ENCODE results near the gene NUP93.
A peak's percentile ranks its signal among the peaks of the same experiment; 100 is the strongest.

NUP93 gene

DNA sequence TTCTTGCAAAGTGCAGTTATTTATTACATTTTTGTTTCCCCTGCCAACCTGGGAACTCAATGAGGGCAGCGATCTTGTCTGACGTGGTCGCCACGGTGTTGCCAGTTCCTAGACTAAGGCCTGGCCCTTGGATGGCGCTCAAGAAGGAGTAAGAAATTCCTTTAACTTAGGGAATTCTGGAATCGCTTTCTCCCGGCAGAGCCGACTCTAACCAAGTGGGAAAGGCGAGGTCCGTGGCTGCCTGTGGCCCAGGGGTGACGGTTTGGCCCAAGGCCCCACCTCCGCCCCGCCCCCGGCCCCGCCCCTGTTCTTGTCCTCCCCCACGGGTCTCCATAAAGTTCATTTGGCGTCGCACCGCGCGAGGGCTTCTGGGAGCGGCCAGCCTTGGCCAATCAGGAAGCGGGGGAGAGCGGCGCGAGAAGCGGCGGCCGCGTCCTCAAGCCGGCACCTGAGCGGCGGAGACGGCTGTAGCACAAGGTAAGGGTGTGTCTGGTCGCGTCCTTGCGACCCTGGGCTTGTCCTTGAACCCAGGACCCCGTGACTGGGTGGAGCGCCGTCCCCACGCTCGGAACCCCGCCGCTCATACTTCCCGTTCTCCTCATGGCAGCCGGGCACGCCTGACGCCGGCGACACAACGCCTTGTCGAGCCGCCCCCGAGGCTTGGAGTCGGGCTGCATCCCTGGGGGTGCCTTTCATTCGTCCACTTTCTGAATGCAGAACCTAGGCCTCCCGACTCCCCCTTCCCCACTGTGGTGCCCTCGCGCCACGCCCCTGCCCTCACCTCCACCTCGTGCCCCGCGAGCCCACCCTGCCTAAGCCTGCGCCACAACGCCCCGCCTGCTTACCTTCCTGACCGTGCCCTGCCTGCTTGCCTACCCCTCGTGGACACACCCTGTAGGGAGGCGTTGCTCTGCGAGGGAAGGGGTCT is at the start of gene NUP93:
NUP93 (plus strand) TSS at position 395 of the 928 bp plus-strand sequence. CDS start 18,119 bp downstream, outside the sequence.
- peak; percentile 80 to 85 for DNase-seq (ENCODE audit: low read depth in 2 of 2)

DNA sequence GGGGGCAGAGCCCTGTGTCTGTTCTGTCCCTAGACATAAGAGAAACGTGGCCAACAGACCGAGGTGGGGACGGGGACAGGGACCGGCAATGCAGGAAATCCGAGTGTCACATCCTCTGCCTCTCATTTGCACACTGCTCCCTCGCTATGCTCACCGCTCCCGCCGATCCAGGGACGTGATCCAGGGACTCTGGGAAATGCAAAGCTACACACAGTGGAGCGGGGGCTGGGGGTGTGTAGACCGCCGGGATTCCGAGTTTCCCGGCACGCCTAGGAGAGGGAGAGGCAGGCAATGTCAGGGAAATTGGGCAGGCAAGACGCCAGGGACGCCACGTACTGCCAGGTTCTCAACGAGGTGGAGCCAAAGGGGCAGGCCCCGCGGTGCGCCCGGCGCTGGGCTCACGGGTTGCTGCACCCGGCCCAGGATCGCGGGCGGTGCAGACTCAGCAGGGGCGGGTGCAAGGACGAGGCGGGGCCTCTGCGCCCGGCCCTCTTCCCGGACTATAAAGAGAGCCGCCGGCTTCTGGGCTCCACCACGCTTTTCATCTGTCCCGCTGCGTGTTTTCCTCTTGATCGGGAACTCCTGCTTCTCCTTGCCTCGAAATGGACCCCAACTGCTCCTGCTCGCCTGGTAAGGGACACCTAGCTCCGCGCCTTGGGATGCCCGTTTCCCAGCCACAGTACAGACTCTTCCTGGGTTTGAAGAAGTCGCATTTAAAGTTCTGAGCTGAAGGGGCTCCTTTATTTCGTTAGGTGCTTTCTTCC is 47.8 kb upstream of the NUP93 start, which contains the start of gene MT1X:
MT1X (plus strand) TSS at position 532 of the 764 bp plus-strand sequence; CDS start at position 603, 71 bp downstream.
- peak; percentile 68 to 76 for DNase-seq (ENCODE audit: low read depth in 2 of 2)

DNA sequence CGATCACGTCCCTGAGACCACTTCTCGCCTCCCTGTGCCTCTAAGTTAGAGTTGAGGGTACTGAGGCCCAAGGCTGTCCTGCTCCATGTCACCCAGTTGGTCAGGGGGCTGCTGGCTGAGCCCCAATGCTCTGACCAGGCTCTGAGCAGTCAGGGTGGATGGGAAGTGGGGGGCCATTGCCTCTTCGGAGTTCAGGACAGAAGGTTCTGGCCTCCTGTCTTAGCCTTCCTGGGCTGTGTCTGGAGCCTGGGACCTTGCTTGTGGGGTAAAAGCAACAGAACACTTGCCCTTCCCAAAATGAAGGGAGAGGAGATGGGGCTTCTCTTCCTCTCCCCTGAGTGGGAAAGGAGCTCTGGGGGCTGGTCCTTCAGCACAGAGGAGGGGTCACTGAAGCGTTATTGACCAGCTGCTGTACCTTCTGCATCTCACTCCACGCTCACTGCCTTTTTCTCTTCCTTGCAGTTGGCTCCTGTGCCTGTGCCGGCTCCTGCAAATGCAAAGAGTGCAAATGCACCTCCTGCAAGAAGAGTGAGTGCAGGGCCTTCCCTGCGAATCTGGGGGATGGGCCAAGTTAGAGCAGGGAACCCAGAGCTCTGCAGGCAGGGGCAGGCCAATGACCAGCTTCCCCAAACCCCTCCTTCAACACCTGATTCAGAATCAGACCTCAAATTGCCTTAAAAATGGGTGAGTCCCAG is 47.1 kb upstream of the NUP93 start:
- no peak for DNase-seq (ENCODE audit: low read depth in 2 of 2)

DNA sequence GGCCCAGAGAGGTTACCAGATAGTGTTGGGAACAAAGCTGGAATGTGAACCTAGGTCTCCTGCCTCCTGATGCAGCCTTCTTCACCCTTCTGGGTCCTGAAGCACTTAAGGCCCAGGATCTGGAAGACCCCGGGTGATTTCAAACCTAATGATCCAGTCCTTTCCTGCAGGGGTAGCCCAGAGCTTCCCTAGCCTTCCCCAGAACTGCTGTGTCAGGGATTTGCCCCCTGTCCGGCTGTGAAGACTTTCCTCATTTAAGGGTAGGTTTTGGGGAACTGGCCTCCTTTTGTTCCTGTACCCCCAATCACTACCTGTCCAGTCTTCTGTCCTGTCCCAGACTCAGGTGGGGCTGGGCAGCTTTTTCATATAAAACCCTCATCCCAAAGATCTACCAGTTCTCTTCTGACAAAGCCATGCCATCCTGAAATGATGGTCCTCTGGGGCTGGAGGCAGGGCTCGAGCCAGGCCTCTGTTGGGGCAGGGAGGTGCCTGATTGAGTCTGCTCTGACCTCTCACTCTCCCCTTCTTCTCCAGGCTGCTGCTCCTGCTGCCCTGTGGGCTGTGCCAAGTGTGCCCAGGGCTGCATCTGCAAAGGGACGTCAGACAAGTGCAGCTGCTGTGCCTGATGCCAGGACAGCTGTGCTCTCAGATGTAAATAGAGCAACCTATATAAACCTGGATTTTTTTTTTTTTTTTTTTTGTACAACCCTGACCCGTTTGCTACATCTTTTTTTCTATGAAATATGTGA is 46.3 kb upstream of the NUP93 start:
- no peak for DNase-seq (ENCODE audit: low read depth in 2 of 2)

DNA sequence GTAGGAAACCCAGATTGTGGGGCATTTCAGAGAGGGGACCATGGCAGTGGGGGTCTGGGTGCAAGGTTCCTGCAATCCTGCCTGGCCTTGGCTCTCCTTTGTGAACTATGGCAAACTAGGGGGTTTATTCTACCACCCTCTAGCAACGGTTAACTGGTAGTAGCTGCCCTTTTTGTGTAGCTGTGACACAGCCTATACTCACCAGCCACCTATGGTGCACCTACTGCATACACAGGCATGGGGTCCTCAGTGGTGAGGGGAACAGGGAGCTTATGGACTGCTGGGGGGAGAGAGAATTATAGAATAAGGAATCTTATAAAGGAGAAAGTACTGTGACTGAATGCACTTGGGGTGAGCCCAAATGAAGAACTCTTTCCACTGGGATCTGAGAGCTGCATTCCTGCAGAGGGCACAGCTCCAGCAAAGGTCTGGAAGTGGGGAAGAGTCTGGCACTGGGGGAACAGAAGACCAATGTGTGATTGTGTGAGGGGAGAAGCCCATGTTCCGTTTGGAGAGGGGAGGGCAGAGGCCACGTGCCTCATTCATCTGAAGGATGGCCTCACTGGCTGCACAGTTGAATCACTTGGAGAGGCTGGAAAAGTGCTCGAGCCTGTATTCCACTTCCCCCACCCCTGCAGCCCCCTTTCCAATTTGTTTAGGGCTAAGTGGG is 45.5 kb upstream of the NUP93 start:
- no peak for DNase-seq (ENCODE audit: low read depth in 2 of 2)

DNA sequence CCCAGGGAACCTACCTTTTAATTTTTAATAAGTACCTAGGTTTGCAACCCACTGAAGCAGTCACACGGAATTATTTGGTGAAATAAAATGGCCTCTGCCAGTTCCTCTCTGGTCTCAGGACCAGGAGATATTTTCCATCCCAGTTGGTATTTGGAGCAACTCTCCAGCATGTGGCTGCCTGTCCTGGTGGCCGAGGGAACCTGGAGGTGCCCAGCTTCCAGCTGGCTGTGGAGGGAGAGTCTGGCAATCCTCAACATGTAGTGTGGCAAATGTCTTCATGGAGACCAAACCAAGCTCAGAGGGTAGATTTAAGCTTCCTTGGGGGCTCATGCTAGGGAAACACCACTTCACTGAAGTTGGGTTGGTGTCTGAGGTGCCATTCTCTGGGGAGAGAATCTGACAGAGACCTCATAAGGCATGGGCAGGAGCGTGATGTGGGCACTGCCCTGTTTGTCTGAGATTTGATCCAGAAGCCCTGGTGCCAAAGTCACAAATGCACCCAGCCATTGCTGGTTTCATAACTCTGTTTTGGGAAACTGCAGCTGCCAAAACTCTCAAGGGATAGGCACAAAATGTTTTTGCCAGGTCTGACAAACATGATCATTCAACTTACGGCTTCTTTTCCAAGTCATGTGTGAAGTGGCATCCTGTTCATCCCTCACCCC is 44.9 kb upstream of the NUP93 start:
- no peak for DNase-seq (ENCODE audit: low read depth in 2 of 2)

DNA sequence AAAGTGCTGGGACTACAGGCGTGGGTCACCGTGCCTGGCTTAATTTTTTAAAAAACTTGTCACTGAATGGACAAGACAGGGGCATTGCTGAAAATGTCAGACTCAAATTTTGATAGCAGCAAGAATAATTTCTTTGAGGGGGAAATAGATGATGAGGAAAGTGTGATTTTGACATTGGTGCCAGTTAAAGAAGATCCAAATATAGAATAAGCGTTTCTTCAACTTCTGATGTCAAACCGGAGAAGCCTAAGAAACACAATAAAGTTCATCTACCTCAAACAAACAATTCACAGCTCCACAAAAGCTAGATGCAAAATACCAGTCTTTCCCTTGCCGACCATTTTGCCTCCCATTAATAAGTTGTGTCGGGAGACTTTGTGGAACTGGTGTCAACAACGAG is 43.2 kb upstream of the NUP93 start:
- DNase-seq (ENCODE audit: low read depth in 2 of 2): no peak

DNA sequence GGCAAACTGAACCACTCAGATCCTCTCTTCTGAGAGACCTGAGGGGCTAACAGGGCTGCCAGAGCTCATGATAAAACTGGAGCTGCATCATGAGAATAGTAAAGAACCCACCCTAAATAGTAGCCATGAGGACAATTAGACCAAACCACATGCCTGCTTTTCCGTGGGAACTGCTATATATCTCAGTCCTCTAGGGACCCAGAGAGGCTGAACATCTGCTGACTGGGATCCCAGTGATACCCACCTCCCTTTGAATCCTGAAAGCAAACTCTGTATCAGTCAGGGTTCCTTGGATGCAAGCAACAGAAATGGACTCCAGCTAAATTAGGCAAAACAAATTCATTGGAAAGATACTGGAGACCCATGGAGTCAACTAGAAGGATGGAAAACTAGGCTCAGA is 41.2 kb upstream of the NUP93 start:
- no peak for DNase-seq (ENCODE audit: low read depth in 2 of 2)

DNA sequence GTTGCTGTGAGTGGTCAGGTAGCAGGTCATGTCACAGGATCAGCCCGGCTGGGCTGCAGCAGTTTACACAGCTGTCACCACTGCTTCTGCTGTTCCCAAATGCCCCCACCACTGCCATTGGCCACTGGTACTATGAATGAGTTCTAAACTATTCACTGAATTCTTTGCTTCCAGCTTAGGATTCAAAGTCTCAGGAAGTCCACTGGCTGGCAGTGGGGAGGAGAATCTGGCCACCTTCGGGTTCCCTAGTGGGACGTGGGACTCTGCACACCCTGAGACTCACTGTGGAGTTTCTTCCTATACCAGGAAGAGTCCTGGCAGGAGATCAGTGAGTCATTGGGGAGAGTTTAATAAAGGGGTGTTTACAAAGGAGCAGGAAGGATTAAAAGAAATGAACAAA is 40.8 kb upstream of the NUP93 start:
- no peak for DNase-seq (ENCODE audit: low read depth in 2 of 2)

DNA sequence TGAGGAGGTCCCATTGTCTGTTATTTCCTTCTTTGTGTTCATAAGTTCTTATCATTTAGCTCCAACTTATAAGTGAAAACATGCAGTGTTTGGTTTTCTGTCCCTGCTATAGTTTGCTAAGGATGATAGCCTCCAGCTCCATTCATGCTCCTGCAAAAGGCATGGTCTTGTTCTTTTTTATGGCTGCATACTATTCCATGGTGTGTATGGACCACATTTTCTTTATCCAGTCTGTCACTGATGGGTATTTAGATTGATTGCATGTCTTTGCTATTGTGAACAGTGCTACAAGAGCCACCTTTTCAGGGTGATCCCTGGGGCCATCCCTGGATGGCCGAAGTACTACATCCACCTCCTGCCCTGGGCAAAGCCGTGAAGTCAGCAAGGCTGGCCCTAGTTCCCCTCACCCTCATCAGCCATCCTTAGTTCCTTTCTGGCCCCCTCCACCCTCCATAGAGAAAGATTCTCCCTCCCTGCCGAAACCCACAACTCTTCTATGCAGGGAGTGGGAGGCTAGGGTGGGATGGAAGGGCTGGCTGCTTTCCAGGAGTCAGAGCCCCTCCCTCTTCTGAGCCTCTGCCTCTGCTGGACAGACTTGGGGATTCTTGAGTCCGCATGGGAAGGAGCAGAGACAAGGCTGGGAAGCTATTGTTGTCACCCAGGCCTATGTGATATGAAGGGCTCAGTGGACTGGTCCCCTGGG is 39.4 kb upstream of the NUP93 start:
- DNase-seq (ENCODE audit: low read depth in 2 of 2): no peak

DNA sequence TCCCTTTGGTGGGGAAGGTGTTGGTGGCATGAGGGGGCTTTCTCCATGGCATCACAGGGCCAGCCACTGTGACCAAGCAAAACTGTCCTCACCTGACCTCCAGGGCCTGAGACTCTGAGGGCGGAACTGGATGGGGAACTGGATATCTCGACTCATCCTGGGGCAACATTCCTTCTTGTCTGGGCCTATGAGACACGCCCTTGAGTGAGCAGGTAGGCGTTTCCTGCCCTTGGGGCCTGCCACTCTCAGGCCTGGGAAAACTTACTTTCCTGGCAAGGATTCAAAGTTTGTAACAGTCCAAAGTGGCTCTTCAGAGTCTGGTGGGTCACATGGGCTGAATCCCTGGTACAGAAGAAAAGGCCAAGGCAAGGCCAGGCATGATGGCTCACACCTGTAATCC is 38.0 kb upstream of the NUP93 start:
- DNase-seq (ENCODE audit: low read depth in 2 of 2): no peak

DNA sequence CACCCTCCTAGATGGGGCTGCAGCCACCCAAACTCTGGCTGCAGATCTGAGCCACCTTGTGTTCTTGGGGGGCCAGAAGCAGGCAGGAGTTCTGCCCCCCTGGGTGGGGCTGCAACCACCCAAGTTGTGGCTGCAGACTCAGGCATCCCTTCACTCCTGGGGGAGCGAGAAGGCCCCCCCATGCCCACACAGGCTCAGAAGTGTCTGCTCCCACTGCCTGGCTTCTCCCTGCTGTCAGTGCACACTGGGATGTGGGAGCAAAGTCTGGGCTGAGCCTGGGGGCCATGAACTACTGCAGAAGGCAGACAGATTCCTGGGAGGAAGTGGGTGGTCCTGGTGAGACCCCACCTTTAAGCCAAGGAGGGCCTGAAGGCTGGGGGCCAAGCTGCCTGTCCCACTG is 34.7 kb upstream of the NUP93 start:
- no peak for DNase-seq (ENCODE audit: low read depth in 2 of 2)

DNA sequence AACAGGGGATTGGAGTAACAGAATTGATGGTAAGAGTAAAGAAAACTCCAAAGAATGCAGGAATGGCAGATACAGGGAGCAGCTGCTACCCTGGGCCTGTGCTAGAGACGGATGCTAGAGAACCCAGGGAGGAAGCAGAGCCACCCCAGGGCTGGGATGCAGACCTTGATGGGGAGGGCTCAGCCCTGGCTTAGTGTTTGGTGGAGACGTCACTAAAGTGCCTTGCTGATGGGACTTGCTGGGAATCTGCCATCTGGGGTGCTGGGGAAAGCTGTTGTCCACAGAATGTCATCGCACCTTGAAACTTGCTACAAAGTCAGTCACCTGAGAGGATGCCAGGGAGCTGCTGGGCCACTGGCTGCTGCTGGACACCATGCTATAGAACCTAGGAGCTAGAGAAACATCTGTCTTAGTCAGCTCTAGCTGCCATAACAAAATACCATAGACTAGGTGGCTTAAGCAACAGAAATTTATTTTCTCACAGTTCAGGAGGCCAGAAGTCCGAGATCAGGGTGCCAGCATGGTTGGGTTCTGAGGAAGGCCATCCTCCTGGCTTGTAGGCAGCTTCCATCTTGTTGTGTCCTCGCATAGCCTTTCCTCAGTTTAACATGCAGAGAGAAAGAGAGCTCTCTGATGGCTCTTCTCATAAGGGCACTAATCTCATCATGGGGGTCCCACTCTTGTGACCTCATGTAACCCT is 32.3 kb upstream of the NUP93 start:
- DNase-seq (ENCODE audit: low read depth in 2 of 2): no peak

DNA sequence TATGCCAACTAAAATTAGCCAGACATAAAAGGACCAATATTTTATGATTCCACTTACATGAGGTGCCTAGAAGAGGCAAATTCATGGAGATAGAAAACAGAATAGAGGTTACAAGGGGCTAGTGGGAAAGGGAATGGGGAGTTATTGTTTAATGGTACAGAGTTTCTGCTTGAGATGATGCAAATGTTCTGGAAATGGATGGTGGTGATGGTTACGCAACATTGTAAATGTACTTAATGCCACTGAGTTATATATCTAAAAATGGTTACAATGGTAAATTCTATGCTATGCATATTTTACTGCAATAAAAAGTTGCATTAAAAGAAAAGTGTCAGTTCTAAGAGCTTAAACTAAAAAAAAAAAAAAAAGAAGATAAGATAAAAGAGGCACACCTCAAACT is 29.7 kb upstream of the NUP93 start:
- no peak for DNase-seq (ENCODE audit: low read depth in 2 of 2)

DNA sequence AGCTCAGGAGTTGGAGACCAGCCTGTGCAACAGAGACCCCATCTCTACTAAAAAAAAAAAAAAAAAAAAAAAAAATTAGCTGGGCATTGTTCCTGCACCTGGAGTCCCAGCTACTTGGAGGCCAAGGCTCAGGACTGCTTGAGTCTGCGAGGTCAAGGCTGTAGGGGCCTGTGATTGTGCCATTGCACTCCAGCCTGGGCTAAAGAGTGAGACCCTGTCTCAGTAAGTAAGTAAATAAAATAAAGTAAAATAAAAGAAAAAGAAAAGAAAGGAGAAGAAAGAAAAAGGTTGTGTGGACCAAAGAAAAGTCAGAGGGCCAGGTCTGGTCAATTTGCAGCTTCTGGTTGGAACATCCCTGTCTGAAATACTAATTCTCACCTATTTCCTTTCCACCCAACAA is 29.3 kb upstream of the NUP93 start:
- DNase-seq (ENCODE audit: low read depth in 2 of 2): no peak

DNA sequence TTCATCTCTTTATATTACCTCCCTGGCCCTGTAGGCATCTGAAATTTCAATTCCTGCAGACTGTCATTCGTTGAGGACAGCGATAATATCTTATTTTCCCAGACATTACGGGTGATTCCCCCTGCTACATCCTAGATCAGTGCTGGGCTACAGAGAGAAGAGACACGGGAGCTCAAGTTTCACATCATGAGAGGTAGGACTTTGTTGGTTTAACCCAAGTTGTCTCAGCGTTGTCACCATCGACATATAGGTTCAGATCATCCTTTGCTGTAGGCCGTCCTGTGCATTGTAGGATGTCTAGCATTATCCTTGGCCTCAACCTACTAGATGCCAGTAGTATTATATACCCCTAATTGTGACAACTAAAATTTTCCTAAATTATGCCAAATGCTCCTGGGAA is 28.4 kb upstream of the NUP93 start:
- no peak for DNase-seq (ENCODE audit: low read depth in 2 of 2)

DNA sequence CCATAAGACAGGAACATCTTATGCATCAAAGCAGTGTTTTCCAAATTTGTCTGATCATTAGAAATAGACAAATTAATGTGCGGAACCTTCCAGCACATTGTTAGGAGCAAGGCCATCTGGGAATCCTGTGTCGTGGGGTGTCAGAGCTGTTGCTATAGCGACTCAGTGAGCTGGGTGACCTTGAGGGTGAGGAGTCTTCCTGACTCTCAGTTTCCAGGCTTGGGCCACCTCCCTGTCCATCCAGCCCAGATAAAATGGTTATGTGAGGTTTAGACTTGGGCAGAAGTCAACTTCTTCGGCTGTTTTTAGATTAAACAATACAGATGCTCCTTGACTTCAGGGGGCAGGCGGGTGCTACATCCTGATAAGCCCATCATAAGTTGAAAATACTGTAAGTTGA is 27.1 kb upstream of the NUP93 start:
- DNase-seq (ENCODE audit: low read depth in 2 of 2): no peak

DNA sequence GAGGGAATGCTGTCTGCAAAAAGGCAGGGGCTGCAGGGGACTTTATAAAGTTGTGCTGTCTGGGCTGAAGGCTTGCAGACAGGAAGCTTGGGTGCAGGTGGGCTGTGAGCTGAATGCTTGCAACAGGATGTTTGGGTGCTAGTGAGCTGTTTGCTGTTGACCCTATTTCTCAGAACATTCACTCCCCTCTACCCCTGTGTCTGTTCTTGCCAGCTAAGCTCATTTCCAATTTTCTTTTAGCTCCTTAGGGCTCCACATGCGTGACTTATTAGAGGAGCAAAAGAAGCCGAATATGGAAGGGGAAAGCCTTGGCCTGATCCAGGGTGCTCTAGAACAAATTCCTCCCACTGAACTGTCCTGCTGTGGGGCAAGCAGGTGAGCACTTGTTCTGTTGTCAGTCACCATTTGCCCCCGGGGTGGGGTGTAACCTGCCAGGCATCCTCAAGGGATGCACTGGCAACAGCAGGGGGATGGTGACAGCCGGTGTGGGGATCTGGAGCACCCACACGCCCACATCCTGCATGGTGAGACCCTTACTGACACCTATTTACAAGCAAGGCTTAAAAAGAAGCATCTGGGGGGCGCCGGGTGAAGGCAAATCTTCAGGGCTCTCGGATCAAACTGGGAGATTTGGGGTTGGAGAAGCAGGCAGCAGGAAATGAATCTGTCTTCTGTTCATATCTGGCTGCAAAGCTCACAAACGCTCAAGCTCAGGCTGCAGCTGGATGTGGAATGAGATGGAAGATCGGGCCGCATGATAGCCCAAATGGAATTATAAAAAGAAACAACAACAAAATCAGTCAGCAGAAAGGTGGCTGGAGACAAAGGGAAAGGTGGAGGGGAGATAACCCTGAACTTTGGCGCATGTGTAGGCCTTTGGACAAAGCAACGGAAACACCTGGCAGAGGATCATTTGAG is 21.1 kb upstream of the NUP93 start:
- no peak for DNase-seq (ENCODE audit: low read depth in 2 of 2)
